Measurements from ENCODE around the gene CNTNAP2. TPM values are rescaled to one million over a fixed set of nuclear protein-coding genes. Genes with fewer than 3 reads are reported as not detected.

Gene CNTNAP2
- total RNA-seq, 4 donors from 2014 or later = 0.91 to 16.0 TPM; not detected in 2

GRCh38 chr7:148142660-148143248 is 2026.2 kb downstream of the CNTNAP2 start:
- Histone ChIP-seq H3K27ac (no peak overlapping the region), H3K27me3 (no peaks in the 10 kb centered on the region), H3K36me3 (no peaks in the 10 kb centered on the region), H3K4me3 (no peak overlapping the region), H3K9me3 (no peaks in the 10 kb centered on the region), H3K4me1 (no peaks in the 10 kb centered on the region)
- no peak for TF ChIP-seq POLR2A (IDR thresholded peaks at IDR 0.05)
- peak in 3 of 4 experiments; percentile 19 to 36 (median 26) for TF ChIP-seq CTCF (IDR thresholded peaks at IDR 0.05)
- intact Hi-C loops (cut with DNase I; ENCODE audit: low total_unique reads) = no loop called here
- DNase-seq = no peak

GRCh38 chr7:148144827-148145226 is 2028.2 kb downstream of the CNTNAP2 start:
- intact Hi-C loops (cut with DNase I; ENCODE audit: low total_unique reads) = no loop called here
- no peak for TF ChIP-seq CTCF (IDR thresholded peaks at IDR 0.05)
- TF ChIP-seq POLR2A (IDR thresholded peaks at IDR 0.05) = no peak
- no peak for DNase-seq
- H3K27me3 ChIP-seq = no peaks in the 10 kb centered on the region
- H3K36me3 ChIP-seq = no peaks in the 10 kb centered on the region
- no peak overlapping the region for H3K4me3 ChIP-seq
- no peak overlapping the region for H3K27ac ChIP-seq
- no peaks in the 10 kb centered on the region for H3K9me3 ChIP-seq
- no peaks in the 10 kb centered on the region for H3K4me1 ChIP-seq

GRCh38 chr7:148146346-148146745 is 2029.7 kb downstream of the CNTNAP2 start:
- no peaks in the 10 kb centered on the region for H3K4me1 ChIP-seq
- no peaks in the 10 kb centered on the region for H3K36me3 ChIP-seq
- H3K9me3 ChIP-seq = no peaks in the 10 kb centered on the region
- no peak overlapping the region for H3K27ac ChIP-seq
- H3K4me3 ChIP-seq = no peak overlapping the region
- no peak for DNase-seq
- intact Hi-C loops (cut with DNase I; ENCODE audit: low total_unique reads) = no loop called here
- no peak for TF ChIP-seq POLR2A (IDR thresholded peaks at IDR 0.05)
- TF ChIP-seq CTCF (IDR thresholded peaks at IDR 0.05) = no peak
- H3K27me3 ChIP-seq = no peaks in the 10 kb centered on the region

GRCh38 chr7:148147438-148147837 is 2030.8 kb downstream of the CNTNAP2 start:
- DNase-seq = no peak
- H3K27ac ChIP-seq = no peak overlapping the region
- TF ChIP-seq POLR2A (IDR thresholded peaks at IDR 0.05) (no peak), CTCF (IDR thresholded peaks at IDR 0.05) (no peak)
- no peaks in the 10 kb centered on the region for H3K36me3 ChIP-seq
- no peaks in the 10 kb centered on the region for H3K27me3 ChIP-seq
- no peak overlapping the region for H3K4me3 ChIP-seq
- H3K4me1 ChIP-seq = no peaks in the 10 kb centered on the region
- H3K9me3 ChIP-seq = no peaks in the 10 kb centered on the region
- intact Hi-C loops (cut with DNase I; ENCODE audit: low total_unique reads) = no loop called here

- intact Hi-C loops (cut with DNase I; ENCODE audit: low total_unique reads) = no loop called here
- Histone ChIP-seq H3K27me3 (no peaks in the 10 kb centered on the region), H3K9me3 (no peaks in the 10 kb centered on the region), H3K27ac (no peak overlapping the region), H3K4me3 (no peak overlapping the region), H3K4me1 (peaks cover 0 to under 1% of the 10 kb centered on the region in 2 donors), H3K36me3 (no peaks in the 10 kb centered on the region)
- TF ChIP-seq CTCF (IDR thresholded peaks at IDR 0.05) = no peak
- DNase-seq = no peak
Observed at GRCh38 chr7:148148456-148148855, 2031.9 kb downstream of the CNTNAP2 start.

All from uterus (tissue), 4 donors.